ENCODE results near the gene DPP4.

DNA sequence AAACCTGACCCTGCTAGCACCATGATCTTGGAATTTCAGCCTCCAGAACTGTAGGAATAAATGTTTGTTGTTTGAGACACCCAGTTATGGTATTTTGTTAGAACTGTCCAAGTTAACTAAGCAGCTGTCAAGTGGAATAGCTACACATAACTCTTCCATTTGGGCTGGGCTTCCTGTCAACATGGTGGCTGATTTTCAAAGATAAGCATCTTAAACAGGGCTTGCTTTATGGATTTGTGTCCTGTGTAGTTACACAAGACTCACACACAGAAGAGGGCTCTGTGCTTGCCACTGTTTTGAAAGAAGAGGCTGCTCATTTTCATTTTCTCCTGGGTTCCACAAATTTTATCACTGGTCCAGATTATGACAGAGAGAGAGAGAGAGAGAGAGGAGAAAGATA lies 42.3 kb upstream of the DPP4 start:
- no peak for TF ChIP-seq POLR2AphosphoS5 (IDR thresholded peaks at IDR 0.05)
- TF ChIP-seq, protein P1, sequence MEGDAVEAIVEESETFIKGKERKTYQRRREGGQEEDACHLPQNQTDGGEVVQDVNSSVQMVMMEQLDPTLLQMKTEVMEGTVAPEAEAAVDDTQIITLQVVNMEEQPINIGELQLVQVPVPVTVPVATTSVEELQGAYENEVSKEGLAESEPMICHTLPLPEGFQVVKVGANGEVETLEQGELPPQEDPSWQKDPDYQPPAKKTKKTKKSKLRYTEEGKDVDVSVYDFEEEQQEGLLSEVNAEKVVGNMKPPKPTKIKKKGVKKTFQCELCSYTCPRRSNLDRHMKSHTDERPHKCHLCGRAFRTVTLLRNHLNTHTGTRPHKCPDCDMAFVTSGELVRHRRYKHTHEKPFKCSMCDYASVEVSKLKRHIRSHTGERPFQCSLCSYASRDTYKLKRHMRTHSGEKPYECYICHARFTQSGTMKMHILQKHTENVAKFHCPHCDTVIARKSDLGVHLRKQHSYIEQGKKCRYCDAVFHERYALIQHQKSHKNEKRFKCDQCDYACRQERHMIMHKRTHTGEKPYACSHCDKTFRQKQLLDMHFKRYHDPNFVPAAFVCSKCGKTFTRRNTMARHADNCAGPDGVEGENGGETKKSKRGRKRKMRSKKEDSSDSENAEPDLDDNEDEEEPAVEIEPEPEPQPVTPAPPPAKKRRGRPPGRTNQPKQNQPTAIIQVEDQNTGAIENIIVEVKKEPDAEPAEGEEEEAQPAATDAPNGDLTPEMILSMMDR (IDR thresholded peaks at IDR 0.05), result no peak
- TF ChIP-seq POLR2A (IDR thresholded peaks at IDR 0.05), result no peak

Data from prostate gland (tissue), 2 donors.